Measurements from ENCODE around the gene C16orf96.

- no peak for TF ChIP-seq CTCF (IDR thresholded peaks at IDR 0.05)
- TF ChIP-seq POLR2A (IDR thresholded peaks at IDR 0.05): no peak
These were observed 77.9 kb downstream of the C16orf96 start for GRCh38 chr16:4633910-4634635.
